Lower lobe of right lung (tissue), 2 donors: Measurements from ENCODE around the gene SLC39A11. TPM values are rescaled to one million over a fixed set of nuclear protein-coding genes. Genes with fewer than 3 reads are reported as not detected.

Experiments
- ATAC-seq, 2 donors: fragments of 200-7000 bp; cut with Tn5 transposase; one replicate each; pipeline ENCODE4 v1.9.1; 2020 to 2022; ENCODE audit warnings: mild to moderate bottlenecking in 2 of 2, moderate library complexity in 2 of 2
- DNase-seq: peaks from one replicate; pipeline ENCODE4 v3.0.0-alpha.2; 2020
- H3K27ac ChIP-seq: fragments of 200-600 bp; one replicate; pipeline ENCODE4 v1.8.0; 2022
- H3K27me3 ChIP-seq: fragments of 200-600 bp; one replicate; pipeline ENCODE4 v1.8.0; 2022; ENCODE audit warnings: low read depth
- H3K36me3 ChIP-seq: fragments of 200-600 bp; one replicate; pipeline ENCODE4 v1.8.0; 2022; ENCODE audit warnings: mild to moderate bottlenecking
- H3K4me1 ChIP-seq: fragments of 200-600 bp; one replicate; pipeline ENCODE4 v1.8.0; 2022
- H3K4me3 ChIP-seq: fragments of 200-600 bp; one replicate; pipeline ENCODE4 v1.8.0; 2022; ENCODE audit warnings: mild to moderate bottlenecking
- H3K9me3 ChIP-seq: fragments of 200-600 bp; one replicate; pipeline ENCODE4 v1.8.0; 2022
- intact Hi-C: fragments of 100-400 bp; cut with DNase I; formaldehyde crosslinking; loops from one replicate; pipeline ENCODE4 v1.11.0; 2022
- total RNA-seq: library from RNA; stranded (reverse); fragmentation: NEBNext Ultra II Directional; extraction: Animal tissue kit (Norgen Biotek cat#: 25700); gene quantifications from one replicate; pipeline ENCODE4 v1.2.1, GENCODE V29; 2021
- TF ChIP-seq, protein P1 (sequence below): fragments of 200-600 bp; IDR thresholded peaks from one replicate; pipeline ENCODE4 v1.8.0; 2022; ENCODE audit warnings: antibody characterized with exemption, mild to moderate bottlenecking
- donor health status: DM: no; HTN: yes; CAD: no; lungs with severe emphysema.

SLC39A11 gene
- total RNA-seq, 1 donor from 2014 or later: 39.7 TPM

DNA sequence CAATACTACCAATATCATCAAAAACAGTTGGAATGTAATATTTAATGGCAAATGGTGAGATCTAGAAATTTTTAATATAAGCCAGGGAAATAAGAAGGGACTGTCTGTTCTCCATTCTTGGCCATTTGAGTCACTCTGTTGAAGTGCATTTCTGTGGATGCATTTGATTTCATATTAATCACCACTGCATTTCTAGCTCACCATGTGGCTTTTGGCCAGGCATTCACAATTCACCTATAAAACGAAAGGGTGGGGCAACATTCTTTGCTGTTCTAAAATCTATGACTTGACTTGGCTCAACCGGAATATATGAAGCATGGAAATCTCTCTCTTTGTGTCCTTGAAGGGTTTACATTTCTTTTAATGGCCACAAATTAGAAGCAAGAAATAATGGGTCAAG lies 483.0 kb downstream of the SLC39A11 start:
- DNase-seq: no peak
- no peak overlapping the region for H3K4me3 ChIP-seq
- no peaks in the 10 kb centered on the region for H3K4me1 ChIP-seq
- no peak overlapping the region for H3K27ac ChIP-seq
- no peaks in the 10 kb centered on the region for H3K9me3 ChIP-seq
- intact Hi-C loops: no loop called here
- TF ChIP-seq, protein P1, sequence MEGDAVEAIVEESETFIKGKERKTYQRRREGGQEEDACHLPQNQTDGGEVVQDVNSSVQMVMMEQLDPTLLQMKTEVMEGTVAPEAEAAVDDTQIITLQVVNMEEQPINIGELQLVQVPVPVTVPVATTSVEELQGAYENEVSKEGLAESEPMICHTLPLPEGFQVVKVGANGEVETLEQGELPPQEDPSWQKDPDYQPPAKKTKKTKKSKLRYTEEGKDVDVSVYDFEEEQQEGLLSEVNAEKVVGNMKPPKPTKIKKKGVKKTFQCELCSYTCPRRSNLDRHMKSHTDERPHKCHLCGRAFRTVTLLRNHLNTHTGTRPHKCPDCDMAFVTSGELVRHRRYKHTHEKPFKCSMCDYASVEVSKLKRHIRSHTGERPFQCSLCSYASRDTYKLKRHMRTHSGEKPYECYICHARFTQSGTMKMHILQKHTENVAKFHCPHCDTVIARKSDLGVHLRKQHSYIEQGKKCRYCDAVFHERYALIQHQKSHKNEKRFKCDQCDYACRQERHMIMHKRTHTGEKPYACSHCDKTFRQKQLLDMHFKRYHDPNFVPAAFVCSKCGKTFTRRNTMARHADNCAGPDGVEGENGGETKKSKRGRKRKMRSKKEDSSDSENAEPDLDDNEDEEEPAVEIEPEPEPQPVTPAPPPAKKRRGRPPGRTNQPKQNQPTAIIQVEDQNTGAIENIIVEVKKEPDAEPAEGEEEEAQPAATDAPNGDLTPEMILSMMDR: no peak
- H3K36me3 ChIP-seq: no peaks in the 10 kb centered on the region
- no peaks in the 10 kb centered on the region for H3K27me3 ChIP-seq
- ATAC-seq: no peak

DNA sequence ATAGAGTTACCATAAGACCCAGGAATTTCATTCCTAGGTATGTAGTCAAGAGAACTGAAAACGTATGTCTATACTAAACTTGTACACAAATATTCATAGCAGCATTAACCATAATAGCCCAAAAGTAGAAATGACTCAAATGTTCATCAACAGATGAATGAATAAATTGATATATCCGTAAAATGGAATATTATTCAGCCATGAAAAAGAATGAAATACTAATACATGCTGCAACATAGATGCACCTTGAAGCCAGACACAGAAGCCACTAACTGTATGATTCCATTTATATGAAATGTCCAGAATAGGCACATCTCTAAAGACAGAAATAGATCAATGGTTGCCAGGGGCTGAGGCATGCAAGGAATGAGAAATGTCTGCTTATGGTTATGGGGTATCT lies 484.1 kb downstream of the SLC39A11 start:
- no peak for DNase-seq
- ATAC-seq: no peak
- intact Hi-C loops: no loop called here
- H3K36me3 ChIP-seq: no peaks in the 10 kb centered on the region
- no peak overlapping the region for H3K4me3 ChIP-seq
- H3K4me1 ChIP-seq: no peaks in the 10 kb centered on the region
- H3K27ac ChIP-seq: no peak overlapping the region
- TF ChIP-seq, protein P1: no peak
- H3K27me3 ChIP-seq: no peaks in the 10 kb centered on the region
- H3K9me3 ChIP-seq: no peaks in the 10 kb centered on the region

DNA sequence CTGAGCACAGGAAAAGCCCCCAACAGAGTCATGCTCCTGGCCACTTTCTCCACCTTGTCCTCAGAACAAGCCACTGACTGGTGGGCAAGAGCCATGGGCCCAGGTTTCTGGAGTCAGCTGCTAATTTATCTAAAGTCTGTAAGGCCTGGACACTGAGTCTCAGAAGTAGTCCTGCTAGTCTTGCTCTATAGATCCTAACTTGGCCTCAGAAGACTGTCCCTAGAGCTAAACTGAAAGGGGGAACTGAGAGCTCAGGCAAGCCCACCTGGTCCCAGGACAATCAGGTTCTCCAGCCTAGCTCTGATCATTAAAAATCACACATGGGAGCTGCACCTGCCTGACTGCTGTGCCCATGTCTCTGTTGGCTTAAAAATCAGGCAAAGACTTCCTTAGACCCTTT lies 485.8 kb downstream of the SLC39A11 start:
- Histone ChIP-seq H3K9me3 (no peaks in the 10 kb centered on the region), H3K4me1 (no peaks in the 10 kb centered on the region), H3K36me3 (no peaks in the 10 kb centered on the region), H3K4me3 (no peak overlapping the region), H3K27me3 (peaks cover 6% of the 10 kb centered on the region), H3K27ac (no peak overlapping the region)
- TF ChIP-seq, protein P1: no peak
- ATAC-seq (no peak), DNase-seq (no peak)
- intact Hi-C loops: no loop called here

DNA sequence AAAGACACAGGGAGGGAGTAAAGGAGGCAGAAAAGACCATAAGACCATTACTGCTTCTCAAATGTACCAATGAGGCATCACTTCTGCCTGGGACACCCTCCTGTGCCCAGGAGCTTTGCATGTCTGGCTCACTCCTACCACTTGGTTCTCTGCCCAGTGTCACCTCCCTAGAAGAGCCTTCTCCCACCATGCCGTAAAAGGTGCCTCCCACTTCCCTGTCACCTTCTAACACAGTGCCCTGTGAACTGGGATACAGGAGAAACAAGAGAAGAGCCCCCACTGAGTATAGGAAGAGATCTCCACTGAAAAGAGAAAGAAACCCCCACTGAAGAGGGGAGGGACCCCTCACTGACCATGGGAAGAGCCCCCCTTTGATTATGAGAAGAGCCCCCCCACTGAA lies 486.9 kb downstream of the SLC39A11 start:
- DNase-seq (no peak), ATAC-seq (no peak)
- no peaks in the 10 kb centered on the region for H3K36me3 ChIP-seq
- H3K27ac ChIP-seq: no peak overlapping the region
- intact Hi-C loops: no loop called here
- no peaks in the 10 kb centered on the region for H3K4me1 ChIP-seq
- TF ChIP-seq, protein P1: no peak
- no peaks in the 10 kb centered on the region for H3K9me3 ChIP-seq
- no peak overlapping the region for H3K4me3 ChIP-seq
- H3K27me3 ChIP-seq: peaks cover 6% of the 10 kb centered on the region

DNA sequence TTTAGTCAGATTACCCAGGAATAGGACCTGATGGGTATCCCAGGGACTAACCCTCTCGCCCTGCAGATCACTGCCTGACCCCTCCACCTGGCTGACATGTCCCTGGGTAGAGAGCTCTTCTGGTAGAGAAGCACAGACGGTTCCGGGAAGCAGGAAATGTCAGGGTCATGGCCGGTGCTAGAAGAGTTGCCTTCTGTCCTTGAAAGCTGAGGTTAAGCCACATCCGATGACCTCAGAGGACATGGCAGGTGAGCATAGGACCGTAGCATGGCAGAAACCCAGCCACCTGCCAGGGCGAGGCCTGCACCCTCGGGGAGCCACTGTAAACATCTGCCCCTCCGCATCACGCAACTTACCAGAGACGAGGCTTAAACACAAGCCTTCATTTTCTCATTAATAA lies 488.0 kb downstream of the SLC39A11 start:
- DNase-seq: no peak
- H3K4me3 ChIP-seq: no peak overlapping the region
- TF ChIP-seq, protein P1: no peak
- H3K27ac ChIP-seq: no peak overlapping the region
- no peaks in the 10 kb centered on the region for H3K9me3 ChIP-seq
- H3K36me3 ChIP-seq: no peaks in the 10 kb centered on the region
- no peaks in the 10 kb centered on the region for H3K4me1 ChIP-seq
- H3K27me3 ChIP-seq: peaks cover 6% of the 10 kb centered on the region
- intact Hi-C loops: no loop called here
- ATAC-seq: no peak
